Measurements from ENCODE around the gene ACAD11.
A peak's percentile ranks its signal among the peaks of the same experiment; 100 is the strongest.

Gene ACAD11, protein sequence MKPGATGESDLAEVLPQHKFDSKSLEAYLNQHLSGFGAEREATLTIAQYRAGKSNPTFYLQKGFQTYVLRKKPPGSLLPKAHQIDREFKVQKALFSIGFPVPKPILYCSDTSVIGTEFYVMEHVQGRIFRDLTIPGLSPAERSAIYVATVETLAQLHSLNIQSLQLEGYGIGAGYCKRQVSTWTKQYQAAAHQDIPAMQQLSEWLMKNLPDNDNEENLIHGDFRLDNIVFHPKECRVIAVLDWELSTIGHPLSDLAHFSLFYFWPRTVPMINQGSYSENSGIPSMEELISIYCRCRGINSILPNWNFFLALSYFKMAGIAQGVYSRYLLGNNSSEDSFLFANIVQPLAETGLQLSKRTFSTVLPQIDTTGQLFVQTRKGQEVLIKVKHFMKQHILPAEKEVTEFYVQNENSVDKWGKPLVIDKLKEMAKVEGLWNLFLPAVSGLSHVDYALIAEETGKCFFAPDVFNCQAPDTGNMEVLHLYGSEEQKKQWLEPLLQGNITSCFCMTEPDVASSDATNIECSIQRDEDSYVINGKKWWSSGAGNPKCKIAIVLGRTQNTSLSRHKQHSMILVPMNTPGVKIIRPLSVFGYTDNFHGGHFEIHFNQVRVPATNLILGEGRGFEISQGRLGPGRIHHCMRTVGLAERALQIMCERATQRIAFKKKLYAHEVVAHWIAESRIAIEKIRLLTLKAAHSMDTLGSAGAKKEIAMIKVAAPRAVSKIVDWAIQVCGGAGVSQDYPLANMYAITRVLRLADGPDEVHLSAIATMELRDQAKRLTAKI

DNA sequence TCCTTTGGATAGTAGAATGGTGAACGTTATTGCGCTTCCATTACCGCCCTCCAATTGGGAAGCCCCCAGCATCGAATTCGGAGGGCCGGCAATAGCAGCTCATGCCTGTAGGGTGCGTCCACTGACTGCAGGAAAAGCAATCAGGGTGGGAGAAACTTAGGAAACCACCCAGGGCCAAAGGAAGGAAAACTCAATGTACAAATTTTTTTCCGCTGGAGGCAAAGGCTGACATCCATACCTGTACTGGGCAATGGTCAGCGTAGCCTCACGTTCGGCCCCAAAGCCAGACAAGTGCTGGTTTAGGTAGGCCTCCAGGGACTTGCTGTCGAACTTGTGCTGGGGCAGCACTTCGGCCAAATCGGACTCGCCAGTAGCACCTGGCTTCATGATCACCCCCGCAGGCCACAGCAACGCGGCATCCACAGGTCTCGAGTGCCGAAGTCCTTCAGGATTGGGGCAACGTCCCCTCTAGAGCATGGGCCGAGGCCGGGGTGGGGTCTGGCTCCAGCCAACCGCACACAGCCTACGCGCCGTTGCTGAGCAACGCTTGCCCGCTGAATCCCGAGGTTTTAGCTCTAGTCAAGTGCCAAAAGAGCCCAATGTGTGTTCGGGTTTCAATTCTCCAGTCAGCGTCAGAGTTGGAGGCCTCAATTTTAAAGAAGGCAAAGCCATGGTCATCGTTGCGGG is at the start of gene ACAD11:
Gene ACAD11 (minus strand): TSS at position 445 of the 687 bp plus-strand sequence. CDS start 58 bp downstream, at position 387.
- peak; percentile 75 for DNase-seq (ENCODE audit: low read depth)

- no peak for DNase-seq (ENCODE audit: low read depth)
Observed at GRCh38 chr3:132703733-132704132, 44.1 kb upstream of the ACAD11 start.

- no peak for DNase-seq (ENCODE audit: low read depth)
Observed at GRCh38 chr3:132695422-132695821, 35.8 kb upstream of the ACAD11 start.

DNA sequence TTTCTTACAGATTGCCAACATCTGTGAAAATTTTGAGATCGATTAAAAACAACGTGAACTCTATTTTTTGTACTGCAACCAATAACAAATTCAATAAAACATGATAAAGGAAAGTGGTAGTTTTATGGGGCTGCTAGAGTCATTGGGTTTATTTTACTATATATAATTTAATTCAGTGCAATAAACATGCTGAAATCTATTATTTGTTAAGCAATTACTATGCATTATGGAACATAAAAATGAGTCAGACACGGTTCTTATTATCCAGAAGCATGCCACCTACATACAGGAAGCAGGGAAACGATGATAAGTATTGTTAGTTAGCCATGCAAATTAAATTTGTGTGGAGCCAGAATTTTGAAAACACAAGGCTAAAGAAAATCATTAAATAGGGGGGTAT is 35.4 kb upstream of the ACAD11 start:
- DNase-seq (ENCODE audit: low read depth), result no peak

DNA sequence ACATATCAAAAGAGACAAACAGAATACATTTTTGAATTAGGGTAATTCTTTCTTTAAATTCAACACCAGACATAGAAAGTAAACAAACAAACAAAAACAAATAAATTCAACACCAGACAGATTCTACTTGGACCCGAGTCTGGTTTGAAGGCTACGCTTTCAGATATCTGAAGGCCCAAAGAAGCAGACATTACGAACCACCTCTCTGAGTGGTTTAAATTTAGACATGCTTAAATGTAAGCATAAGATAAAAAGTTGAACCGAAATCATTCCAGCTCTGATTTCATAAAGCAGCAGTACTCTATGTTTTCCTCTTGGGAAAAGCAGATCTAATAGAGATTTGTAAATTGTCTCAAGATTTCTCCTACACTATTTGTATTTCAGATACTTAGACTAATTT is 30.4 kb upstream of the ACAD11 start:
- DNase-seq (ENCODE audit: low read depth), result no peak

DNA sequence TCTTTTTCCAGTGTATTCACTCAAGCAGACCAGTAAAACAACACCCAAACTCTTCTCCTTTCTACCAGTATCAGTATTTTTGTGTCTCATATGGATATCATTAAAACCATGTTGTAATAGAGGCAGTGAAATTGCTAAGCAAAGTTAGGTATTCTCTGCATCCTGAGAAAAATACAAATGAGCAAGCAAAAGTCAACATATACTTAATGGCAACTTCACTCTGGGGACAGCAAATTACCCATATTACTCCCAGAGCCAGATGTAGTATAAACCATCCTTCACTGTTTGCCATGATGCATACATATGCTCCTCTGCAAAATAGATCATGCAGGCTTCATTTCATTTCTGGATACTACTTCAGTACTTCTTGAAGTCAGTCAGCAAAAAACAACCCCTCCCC is 22.6 kb upstream of the ACAD11 start:
- DNase-seq (ENCODE audit: low read depth), result no peak

DNA sequence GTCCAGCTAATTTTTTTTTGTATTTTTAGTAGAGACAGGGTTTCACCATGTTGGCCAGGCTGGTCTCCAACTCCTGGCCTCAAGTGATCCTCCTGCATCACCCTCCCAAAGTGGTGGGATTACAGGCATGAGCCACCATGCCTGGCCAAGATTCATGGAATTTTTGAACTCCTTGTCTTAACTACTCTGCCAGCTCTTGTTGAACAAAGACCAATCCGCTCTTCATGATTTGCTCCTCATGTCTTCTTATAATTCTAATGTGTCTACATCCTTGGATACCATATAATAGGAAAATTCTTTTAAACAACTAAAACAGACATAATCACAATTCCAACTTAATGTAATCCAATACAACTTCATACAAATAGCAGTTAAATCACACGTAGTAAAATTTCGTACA is 21.8 kb upstream of the ACAD11 start:
- no peak for DNase-seq (ENCODE audit: low read depth)

GRCh38 chr3:132679911-132680310 is 20.3 kb upstream of the ACAD11 start:
- DNase-seq (ENCODE audit: low read depth), result no peak

- DNase-seq (ENCODE audit: low read depth), result no peak
Observed at GRCh38 chr3:132675408-132675807, 15.8 kb upstream of the ACAD11 start.

DNA sequence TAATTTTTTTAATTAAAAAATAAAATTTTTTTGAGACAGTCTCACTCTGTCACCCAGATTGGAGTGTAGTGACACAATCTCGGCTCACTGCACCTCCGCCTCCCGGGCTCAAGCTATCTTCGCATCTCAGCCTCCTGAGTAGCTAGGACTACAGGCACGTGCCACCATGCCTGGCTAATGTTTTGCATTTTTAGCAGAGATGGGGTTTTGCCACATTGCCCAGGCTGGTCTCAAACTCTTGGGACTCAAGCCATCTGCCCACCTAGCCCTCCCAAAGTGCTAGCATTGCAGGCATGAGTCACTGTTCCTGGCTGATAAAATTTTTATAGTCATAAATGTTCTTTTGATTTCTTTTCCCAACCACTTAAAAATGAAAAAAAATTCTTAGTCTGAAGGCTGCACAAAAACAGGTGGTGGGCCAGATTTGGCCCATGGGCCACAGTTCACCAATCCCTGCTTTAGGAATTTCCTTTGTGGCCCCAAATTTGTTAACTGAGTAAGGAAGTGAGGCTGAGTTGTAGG is 9.7 kb upstream of the ACAD11 start:
- no peak for DNase-seq (ENCODE audit: low read depth)

DNA sequence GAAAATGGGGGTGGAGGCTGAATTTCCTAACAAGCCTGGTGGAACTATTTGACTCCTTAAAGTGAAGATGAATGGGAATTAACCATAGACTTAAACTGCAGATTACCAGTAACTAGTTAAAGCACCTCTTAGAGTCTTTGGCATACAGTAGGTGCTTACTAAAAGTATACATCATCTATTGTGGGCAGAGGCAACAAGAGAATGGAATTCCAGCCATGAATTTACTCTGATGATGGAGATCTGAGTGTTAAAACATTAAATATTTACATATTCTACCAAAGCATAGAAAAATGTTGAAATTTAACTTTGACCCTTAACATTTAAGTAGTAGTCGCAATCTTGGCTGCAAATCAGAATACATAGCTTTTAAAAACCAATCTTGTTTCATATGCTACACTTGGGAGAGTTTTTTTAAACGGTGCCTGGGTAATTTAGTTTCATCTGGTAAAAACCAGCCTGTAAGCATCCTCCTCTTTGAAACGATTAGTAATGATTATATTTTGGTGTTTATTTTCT is 5.7 kb upstream of the ACAD11 start:
- DNase-seq (ENCODE audit: low read depth), result no peak

DNA sequence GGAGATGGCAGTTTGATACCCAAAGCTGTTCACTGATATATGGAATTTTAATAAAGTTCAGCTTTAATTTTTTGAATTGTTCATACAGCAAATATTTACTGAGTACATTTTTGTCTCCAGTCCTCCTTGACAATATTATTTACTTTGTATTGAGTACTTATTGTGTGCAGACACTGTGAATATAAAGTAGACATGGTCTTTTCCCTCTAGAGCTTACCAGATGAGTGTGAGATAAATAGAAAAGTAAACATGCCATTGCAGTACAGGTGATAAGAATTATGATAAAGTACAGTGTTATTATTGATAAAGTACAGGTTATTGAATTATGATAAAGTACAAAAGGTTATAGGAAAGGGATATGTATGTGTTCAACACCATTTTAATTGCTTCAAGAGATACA is 2.6 kb upstream of the ACAD11 start:
- DNase-seq (ENCODE audit: low read depth), result no peak

DNA sequence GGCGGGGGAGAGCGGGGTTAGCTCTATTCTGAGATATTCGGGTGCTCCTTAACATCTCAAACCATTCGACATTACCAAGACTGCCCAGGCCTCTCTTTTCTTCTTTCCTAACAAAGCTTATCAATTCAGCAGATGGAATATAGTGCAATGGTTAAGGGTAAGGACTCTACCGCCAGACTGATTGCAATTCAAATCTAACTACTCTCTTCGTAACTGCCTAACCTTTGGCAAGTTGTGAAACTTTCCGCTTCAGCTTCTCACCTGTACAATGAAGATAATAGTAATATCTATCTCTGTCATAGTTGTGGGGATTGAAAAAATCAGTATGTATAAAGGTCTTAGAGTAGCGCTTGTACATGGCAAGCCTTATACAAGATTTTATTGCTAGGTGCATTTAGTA is 1.5 kb upstream of the ACAD11 start:
- no peak for DNase-seq (ENCODE audit: low read depth)

DNA sequence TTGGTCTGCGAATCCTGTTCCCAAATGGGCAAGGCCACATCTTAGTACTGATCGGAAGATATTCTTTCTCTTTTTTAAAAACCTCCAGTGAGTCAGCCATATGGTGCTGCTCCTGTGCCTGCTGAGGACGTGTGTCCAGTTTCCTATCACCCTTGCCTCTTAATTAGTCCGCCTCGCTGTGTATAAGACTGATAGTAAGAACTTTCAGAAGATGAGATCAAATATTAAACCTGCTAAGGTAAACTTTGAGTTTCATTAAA is 1.1 kb upstream of the ACAD11 start:
- DNase-seq (ENCODE audit: low read depth), result peak; percentile 56

DNA sequence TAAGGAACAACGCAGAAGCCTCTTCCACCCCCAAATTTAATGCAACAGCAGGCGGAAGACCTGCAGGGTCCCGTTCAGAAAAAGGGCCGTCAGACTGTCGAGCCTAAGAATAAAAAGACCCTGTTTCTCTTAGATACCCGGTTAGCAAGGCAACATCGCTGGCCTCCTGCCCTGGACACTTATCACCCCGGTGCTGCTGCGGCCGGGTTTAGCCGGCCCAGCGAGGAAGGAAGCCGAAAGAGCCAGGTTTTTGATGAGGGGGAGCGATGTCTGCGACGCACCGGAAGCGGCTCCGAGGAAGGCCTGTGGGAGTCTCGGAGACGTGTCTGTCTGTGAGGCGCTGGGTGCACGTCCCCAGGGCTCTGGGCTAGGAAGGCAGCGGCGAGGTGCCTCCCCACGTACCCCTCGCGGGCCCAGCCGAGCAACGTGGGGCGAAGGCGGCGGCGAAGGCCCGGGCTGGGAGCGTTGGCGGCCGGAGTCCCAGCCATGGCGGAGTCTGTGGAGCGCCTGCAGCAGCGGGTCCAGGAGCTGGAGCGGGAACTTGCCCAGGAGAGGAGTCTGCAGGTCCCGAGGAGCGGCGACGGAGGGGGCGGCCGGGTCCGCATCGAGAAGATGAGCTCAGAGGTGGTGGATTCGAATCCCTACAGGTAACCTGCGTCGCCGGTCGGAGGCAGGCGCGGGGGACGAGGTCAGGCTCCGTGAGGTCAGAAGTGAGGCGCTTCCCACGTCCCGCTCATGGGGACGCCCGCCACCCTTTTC is 622 bp upstream of the ACAD11 start, which contains the start of gene UBA5:
Gene UBA5 (plus strand): TSS at position 278 of the 759 bp plus-strand sequence. CDS start 209 bp downstream, at position 487.
- peak; percentile 77 for DNase-seq (ENCODE audit: low read depth)

- no peak for DNase-seq (ENCODE audit: low read depth)
Observed at GRCh38 chr3:132659000-132659364, 627 bp downstream of the ACAD11 start.

GRCh38 chr3:132657869-132658747 is 1.5 kb downstream of the ACAD11 start:
- no peak for DNase-seq (ENCODE audit: low read depth)

GRCh38 chr3:132655471-132655870 is 4.1 kb downstream of the ACAD11 start:
- no peak for DNase-seq (ENCODE audit: low read depth)

DNA sequence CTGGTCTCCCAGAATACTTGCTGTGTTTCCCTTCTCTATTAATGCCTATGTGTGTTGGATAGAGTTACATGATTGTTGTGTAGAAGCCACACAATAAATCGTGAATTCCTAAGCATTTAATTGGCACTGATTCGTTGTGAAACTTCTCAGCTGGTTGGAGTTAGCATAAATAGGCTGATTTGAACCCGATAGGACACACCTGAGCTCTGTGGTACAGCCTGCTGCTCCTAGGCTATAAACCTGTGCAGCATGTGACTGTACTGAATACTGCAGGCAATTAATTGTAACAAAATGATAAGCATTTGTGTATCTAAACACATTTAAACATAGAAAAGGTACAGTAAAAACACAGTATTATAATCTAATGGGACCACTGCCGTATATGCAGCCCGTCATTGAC is 4.9 kb downstream of the ACAD11 start:
- DNase-seq (ENCODE audit: low read depth), result no peak

DNA sequence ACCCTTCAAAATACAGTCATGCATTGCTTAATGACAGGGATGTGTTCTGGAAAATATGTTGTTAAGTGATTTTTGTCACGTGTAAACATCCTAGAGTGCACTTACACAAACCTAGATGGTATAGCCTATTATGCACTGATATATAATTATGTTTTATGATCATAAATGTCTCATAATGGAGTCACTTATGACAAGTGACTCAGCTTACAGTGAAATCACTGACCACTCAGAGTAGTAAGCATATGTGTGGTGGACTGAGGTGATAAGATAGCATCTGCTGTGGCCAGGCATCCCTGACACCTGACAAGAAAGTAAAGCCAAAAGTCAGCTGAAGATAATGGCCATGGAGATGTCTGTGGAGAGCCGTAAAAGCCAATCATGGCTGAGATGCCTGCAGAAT is 5.4 kb downstream of the ACAD11 start:
- DNase-seq (ENCODE audit: low read depth), result no peak

Measured in EH (cell line).